SK-N-SH (cell line): ENCODE measurements around the gene GALNTL6. TPM values are rescaled to one million over a fixed set of nuclear protein-coding genes. Genes with fewer than 3 reads are reported as not detected.

Source experiments
- CTCF ChIA-PET: fragments of 300-600, 350-600 bp; formaldehyde crosslinking; extraction: SDS; loops from one replicate; lab custom pipeline; 2021; lab: Yijun Ruan, JAX
- POLR2A ChIA-PET: fragments of 350-600 bp; sonication (Branson Sonifier 250); formaldehyde crosslinking; extraction: SDS; loops from one replicate; lab custom pipeline; 2020; ENCODE audit warnings: antibody characterized with exemption, inconsistent platforms; lab: Yijun Ruan, JAX
- DNase-seq: peaks from one replicate; pipeline ENCODE4 v3.0.0; 2012
- H2AFZ ChIP-seq: fragments of 200-600 bp; sonication (generic); 2 replicates; pipeline ENCODE4 v1.8.1; 2016; ENCODE audit warnings: antibody characterized with exemption, mild to moderate bottlenecking, low read depth
- H3F3A ChIP-seq: fragments of 200-600 bp; sonication (generic); replicated peaks from 2 replicates; pipeline ENCODE3; 2016; ENCODE audit warnings: antibody characterized with exemption, mild to moderate bottlenecking; ENCODE audit not compliant: insufficient read depth
- H3K27ac ChIP-seq, 2 experiments: fragments of 200-500 bp in 1 of 2; fragments of 200-600 bp in 1 of 2; sonication (Bioruptor generic) in 1 of 2; sonication (generic), shearing (Covaris generic) in 1 of 2; 2 replicates each; pipeline versions ENCODE4 v1.5.1 to v1.6.1; 2014 to 2016; ENCODE audit warnings: low read depth in 2 of 2, inconsistent platforms in 1 of 2, low read length in 1 of 2, mild to moderate bottlenecking in 1 of 2, mixed read lengths in 1 of 2
- H3K27me3 ChIP-seq: fragments of 200-600 bp; sonication (generic), shearing (Covaris generic); 2 replicates; pipeline ENCODE4 v1.6.1; 2016; ENCODE audit warnings: mixed run types; ENCODE audit not compliant: insufficient read depth
- H3K36me3 ChIP-seq, 2 experiments: fragments of 200-500 bp in 1 of 2; fragments of 200-600 bp in 1 of 2; sonication (Bioruptor generic) in 1 of 2; sonication (generic) in 1 of 2; replicated peaks in 1 of 2; 2 replicates each; pipeline versions ENCODE3 to v1.5.1; 2014 to 2016; ENCODE audit warnings: low read length in 1 of 2, mild to moderate bottlenecking in 1 of 2; ENCODE audit not compliant: insufficient read depth in 2 of 2, control insufficient read depth in 1 of 2
- H3K4me1 ChIP-seq, 2 experiments: fragments of 200-500 bp in 1 of 2; fragments of 200-600 bp in 1 of 2; sonication (Bioruptor generic) in 1 of 2; sonication (generic), shearing (Covaris generic) in 1 of 2; 2 replicates each; pipeline versions ENCODE4 v1.5.1 to v1.6.1; 2014 to 2016; ENCODE audit warnings: low read depth in 1 of 2, low read length in 1 of 2, mixed run types in 1 of 2; ENCODE audit not compliant: insufficient read depth in 2 of 2, control insufficient read depth in 1 of 2
- H3K4me2 ChIP-seq: fragments of 200-600 bp; sonication (generic), shearing (Covaris generic); 2 replicates; pipeline ENCODE4 v1.6.1; 2017; ENCODE audit warnings: mixed run types
- H3K4me3 ChIP-seq, 2 experiments: fragments of 200-500 bp in 1 of 2; fragments of 200-600 bp in 1 of 2; sonication (Bioruptor generic) in 1 of 2; sonication (generic), shearing (Covaris generic) in 1 of 2; 2 replicates each; pipeline versions ENCODE4 v1.5.1 to v1.8.1; 2014 to 2016; ENCODE audit warnings: low read depth in 2 of 2, inconsistent platforms in 1 of 2, low read length in 1 of 2, mild to moderate bottlenecking in 1 of 2, mixed read lengths in 1 of 2, moderate library complexity in 1 of 2
- H3K79me2 ChIP-seq: fragments of 200-600 bp; sonication (generic); 2 replicates; pipeline ENCODE4 v1.8.1; 2017; ENCODE audit warnings: mild to moderate bottlenecking; ENCODE audit not compliant: insufficient read depth
- H3K9ac ChIP-seq: fragments of 200-600 bp; sonication (generic); 2 replicates; pipeline ENCODE4 v1.6.1; 2017; ENCODE audit warnings: mixed run types
- H3K9me2 ChIP-seq: fragments of 200-600 bp; sonication (generic); 2 replicates; pipeline ENCODE4 v1.6.1; 2017; ENCODE audit warnings: mixed run types
- H3K9me3 ChIP-seq: fragments of 200-600 bp; sonication (generic); 2 replicates; pipeline ENCODE4 v1.6.1; 2017; ENCODE audit warnings: mixed run types, mild to moderate bottlenecking, moderate library complexity
- H4K20me1 ChIP-seq: fragments of 200-600 bp; sonication (generic); 2 replicates; pipeline ENCODE4 v1.6.1; 2017; ENCODE audit warnings: mild to moderate bottlenecking, mixed run types; ENCODE audit not compliant: insufficient read depth
- ELF1 ChIP-seq: IDR thresholded peaks from 2 replicates; pipeline ENCODE4 v1.4.0; 2012
- EP300 ChIP-seq, 2 experiments: IDR thresholded peaks; 2 replicates each; pipeline versions ENCODE4 v1.4.0 to v1.6.1; 2012; ENCODE audit warnings: borderline replicate concordance in 1 of 2, low read depth in 1 of 2, low read length in 1 of 2
- EZH2phosphoT487 ChIP-seq: fragments of 200-600 bp; sonication (generic); IDR thresholded peaks from 2 replicates; pipeline ENCODE4 v1.6.1; 2017; ENCODE audit warnings: low read depth, mixed run types, mild to moderate bottlenecking, antibody characterized with exemption, moderate library complexity, borderline replicate concordance
- FOSL2 ChIP-seq: IDR thresholded peaks from 2 replicates; pipeline ENCODE4 v1.4.0; 2012; ENCODE audit warnings: low read depth, mild to moderate bottlenecking, moderate library complexity, borderline replicate concordance
- FOXJ3 ChIP-seq: sonication (generic); formaldehyde crosslinking; IDR thresholded peaks from 2 replicates; pipeline ENCODE4 v1.5.1; 2020; ENCODE audit warnings: mild to moderate bottlenecking, missing genetic modification reagents
- FOXM1 ChIP-seq: IDR thresholded peaks from 2 replicates; pipeline ENCODE4 v1.4.0; 2012; ENCODE audit warnings: low read depth, mild to moderate bottlenecking
- GATA2 ChIP-seq: sonication (generic); formaldehyde crosslinking; IDR thresholded peaks from 2 replicates; pipeline ENCODE4 v1.5.0; 2020; ENCODE audit warnings: mild to moderate bottlenecking, missing genetic modification reagents
- JUND ChIP-seq: IDR thresholded peaks from 2 replicates; pipeline ENCODE4 v1.4.0; 2012
- MEF2A ChIP-seq: IDR thresholded peaks from 2 replicates; pipeline ENCODE4 v1.4.0; 2012; ENCODE audit warnings: low read depth, borderline replicate concordance
- NFIC ChIP-seq: IDR thresholded peaks from 2 replicates; pipeline ENCODE4 v1.4.0; 2012; ENCODE audit warnings: borderline replicate concordance
- NRF1 ChIP-seq: IDR thresholded peaks from 2 replicates; pipeline ENCODE4 v1.6.1; 2012; ENCODE audit warnings: low read depth, mild to moderate bottlenecking, low read length
- POLR2AphosphoS5 ChIP-seq: IDR thresholded peaks from 2 replicates; pipeline ENCODE4 v1.6.1; 2012; ENCODE audit warnings: low read depth, low read length
- RAD21 ChIP-seq: IDR thresholded peaks from 2 replicates; pipeline ENCODE4 v1.6.1; 2012; ENCODE audit warnings: mild to moderate bottlenecking, low read length
- RCOR1 ChIP-seq: fragments of 150-350 bp; IDR thresholded peaks from 2 replicates; pipeline ENCODE4 v1.6.1; 2017; ENCODE audit warnings: antibody characterized with exemption, low read length
- RFX5 ChIP-seq: IDR thresholded peaks from 2 replicates; pipeline ENCODE4 v1.6.1; 2012; ENCODE audit warnings: mild to moderate bottlenecking, improper control_type of control experiment, low read length
- SMC3 ChIP-seq: IDR thresholded peaks from 2 replicates; pipeline ENCODE4 v1.6.1; 2012; ENCODE audit warnings: low read depth, low read length, improper control_type of control experiment
- TAF1 ChIP-seq: IDR thresholded peaks from 2 replicates; pipeline ENCODE4 v1.6.1; 2012; ENCODE audit warnings: low read depth, mild to moderate bottlenecking, low read length, moderate library complexity, borderline replicate concordance
- TCF12 ChIP-seq: IDR thresholded peaks from 2 replicates; pipeline ENCODE4 v1.4.0; 2012
- TEAD4 ChIP-seq: IDR thresholded peaks from 2 replicates; pipeline ENCODE4 v1.4.0; 2012; ENCODE audit warnings: mild to moderate bottlenecking, borderline replicate concordance; ENCODE audit not compliant: insufficient read depth
- WGBS: methylation state at CpG from one replicate; pipeline ENCODE4 v1.1.6; 2017; ENCODE audit warnings: low lambda C conversion rate; 5-methylcytosine and 5-hydroxymethylcytosine counted together
- polyA plus RNA-seq, 3 experiments: library from polyadenylated mRNA; depleted of rRNA; stranded (reverse); fragments of >200 nt; gene quantifications; 2 replicates each; pipeline ENCODE4 v1.2.3, GENCODE V29; 2012
- TF ChIP-seq, protein P1 (sequence below): IDR thresholded peaks from 2 replicates; pipeline ENCODE4; 2012
- TF ChIP-seq, protein P2 (sequence below): IDR thresholded peaks from 2 replicates; pipeline ENCODE4 v1.4.0; 2012; ENCODE audit warnings: low read depth
- TF ChIP-seq, protein P3 (sequence below): fragments of 150-350 bp; IDR thresholded peaks from 2 replicates; pipeline ENCODE4 v1.6.1; 2017; ENCODE audit warnings: antibody characterized with exemption, low read length, low read depth, borderline replicate concordance

GALNTL6 gene
- polyA plus RNA-seq, 1 of the 3 experiments (the other 2 are of a cell fraction) = 0.07 TPM

DNA sequence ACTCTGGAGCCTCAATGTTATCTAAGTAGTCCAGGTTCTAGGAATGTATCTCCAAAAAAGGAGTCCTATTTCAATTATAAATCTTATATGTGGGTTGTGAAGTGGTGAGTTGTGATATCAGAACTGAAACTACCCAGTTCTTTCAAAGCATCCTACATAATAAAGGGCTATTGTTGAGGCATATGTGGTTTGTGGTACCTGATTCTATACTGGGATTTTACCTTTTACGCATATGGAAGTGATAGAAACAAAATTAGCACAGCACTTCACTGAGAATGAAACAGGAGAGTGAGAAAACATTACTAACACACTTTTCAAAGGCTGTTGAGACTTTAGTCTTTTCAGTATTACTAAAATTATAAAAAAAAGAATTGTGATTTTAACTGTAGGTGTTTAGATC lies 937.7 kb downstream of the GALNTL6 start:
- Histone ChIP-seq H3K27me3 (no peaks in the 10 kb centered on the region), H3K36me3 (no peaks in the 10 kb centered on the region), H3K4me3 (no peak overlapping the region), H3K9ac (no peak overlapping the region), H2AFZ (no peak overlapping the region), H3K4me2 (no peak overlapping the region), H3K9me3 (no peaks in the 10 kb centered on the region), H3K4me1 (no peaks in the 10 kb centered on the region), H3K9me2 (no peaks in the 10 kb centered on the region), H3K27ac (no peak overlapping the region), H3K79me2 (no peaks in the 10 kb centered on the region), H3F3A (no peaks in the 10 kb centered on the region), H4K20me1 (no peaks in the 10 kb centered on the region)
- ChIA-PET CTCF (no interaction called here), POLR2A (no interaction called here)
- TF ChIP-seq TCF12 (no peak), FOXM1 (no peak), TEAD4 (no peak), FOSL2 (no peak), NFIC (no peak)
- TF ChIP-seq, protein P1, sequence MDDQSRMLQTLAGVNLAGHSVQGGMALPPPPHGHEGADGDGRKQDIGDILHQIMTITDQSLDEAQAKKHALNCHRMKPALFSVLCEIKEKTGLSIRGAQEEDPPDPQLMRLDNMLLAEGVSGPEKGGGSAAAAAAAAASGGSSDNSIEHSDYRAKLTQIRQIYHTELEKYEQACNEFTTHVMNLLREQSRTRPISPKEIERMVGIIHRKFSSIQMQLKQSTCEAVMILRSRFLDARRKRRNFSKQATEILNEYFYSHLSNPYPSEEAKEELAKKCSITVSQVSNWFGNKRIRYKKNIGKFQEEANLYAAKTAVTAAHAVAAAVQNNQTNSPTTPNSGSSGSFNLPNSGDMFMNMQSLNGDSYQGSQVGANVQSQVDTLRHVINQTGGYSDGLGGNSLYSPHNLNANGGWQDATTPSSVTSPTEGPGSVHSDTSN = no peak
- DNase-seq = no peak
- 30% methylated on average over 1 of the region's 1 CpG for WGBS

DNA sequence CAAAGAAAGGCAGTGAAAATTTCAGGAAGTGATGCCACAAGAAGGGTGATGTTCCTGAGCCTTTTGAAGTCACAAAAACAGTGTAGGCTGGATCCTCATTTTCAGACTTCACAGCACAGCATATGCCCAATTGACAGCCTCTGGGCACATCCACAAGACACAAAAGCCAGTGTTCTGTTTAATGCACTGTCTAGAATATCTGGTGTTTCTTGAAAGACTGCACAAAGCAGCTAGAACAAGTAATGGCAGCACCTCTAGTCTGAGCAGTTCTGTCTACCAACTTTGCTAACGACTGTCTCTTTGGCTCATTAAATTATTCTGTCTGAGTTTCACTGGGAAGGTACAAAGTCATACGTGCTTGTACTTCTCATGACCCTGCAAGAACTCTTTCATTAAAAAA lies 938.3 kb downstream of the GALNTL6 start:
- no peaks in the 10 kb centered on the region for H3K9me2 ChIP-seq
- H3K4me2 ChIP-seq = no peak overlapping the region
- TF ChIP-seq RFX5 = no peak
- TF ChIP-seq TCF12 = no peak
- TF ChIP-seq POLR2AphosphoS5 = no peak
- TF ChIP-seq TAF1 = no peak
- H4K20me1 ChIP-seq = no peaks in the 10 kb centered on the region
- no peaks in the 10 kb centered on the region for H3K27me3 ChIP-seq
- H3F3A ChIP-seq = no peaks in the 10 kb centered on the region
- no peaks in the 10 kb centered on the region for H3K79me2 ChIP-seq
- ChIA-PET CTCF (no interaction called here), POLR2A (no interaction called here)
- no peak overlapping the region for H3K9ac ChIP-seq
- H3K9me3 ChIP-seq = no peaks in the 10 kb centered on the region
- no peak for DNase-seq
- no peak overlapping the region for H2AFZ ChIP-seq
- H3K27ac ChIP-seq = no peak overlapping the region
- no peaks in the 10 kb centered on the region for H3K36me3 ChIP-seq
- no peaks in the 10 kb centered on the region for H3K4me1 ChIP-seq
- no peak overlapping the region for H3K4me3 ChIP-seq
- WGBS = 32% methylated on average over 2 of the region's 2 CpGs

DNA sequence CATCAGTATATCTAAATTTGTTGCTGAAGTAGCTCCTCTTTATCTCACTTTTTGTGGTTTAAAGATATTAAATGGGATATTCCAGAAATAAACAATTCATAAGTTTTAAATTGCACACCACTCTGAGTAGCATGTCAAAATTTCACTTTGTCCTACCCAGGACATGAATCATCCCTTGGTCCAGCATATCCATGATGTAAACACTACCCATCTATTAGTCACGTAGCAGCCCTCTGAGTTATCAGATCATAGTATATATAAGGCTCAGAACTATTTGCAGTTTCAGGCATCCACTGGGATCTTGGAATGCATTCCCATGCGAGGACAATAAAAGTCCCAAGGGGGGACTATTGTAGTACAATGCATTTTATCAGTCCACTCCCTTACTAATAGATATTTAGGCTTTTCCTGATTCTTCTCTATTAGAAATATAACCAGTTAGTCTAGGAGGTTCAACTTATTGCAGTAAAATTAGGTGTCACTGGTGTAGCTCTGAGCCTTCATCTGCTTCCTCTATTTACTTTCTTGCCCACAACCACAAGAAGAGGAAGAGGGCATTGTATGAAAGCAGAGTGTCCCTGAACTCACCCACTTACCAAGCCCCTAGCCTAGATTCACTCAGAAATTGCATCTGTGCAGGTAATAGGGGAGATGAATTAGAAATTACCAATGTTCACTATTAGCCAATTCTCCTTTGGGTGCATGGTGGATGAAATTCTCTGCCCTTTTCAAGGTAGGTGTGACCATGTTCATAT lies 945.6 kb downstream of the GALNTL6 start:
- POLR2A ChIA-PET = no interaction called here
- no peak for DNase-seq
- Histone ChIP-seq H3K4me3 (no peak overlapping the region), H3K4me1 (no peaks in the 10 kb centered on the region), H4K20me1 (no peaks in the 10 kb centered on the region), H3K9ac (no peak overlapping the region), H3K9me2 (no peaks in the 10 kb centered on the region), H3K27ac (no peak overlapping the region), H3K9me3 (no peaks in the 10 kb centered on the region), H3K4me2 (no peak overlapping the region), H3K27me3 (no peaks in the 10 kb centered on the region), H3K79me2 (no peaks in the 10 kb centered on the region), H3F3A (no peaks in the 10 kb centered on the region), H2AFZ (no peak overlapping the region; the same call in 1 of the 2 replicates), H3K36me3 (no peaks in the 10 kb centered on the region)
- 4% methylated on average over 2 of the region's 2 CpGs for WGBS
- CTCF ChIA-PET = no interaction called here
- TF ChIP-seq RCOR1 (no peak), GATA2 (CRISPR knock-in tag) (no peak), EP300 (IDR thresholded peaks at IDR 0.05; ENCODE audit: borderline replicate concordance in 1 of 2, low read depth in 1 of 2, low read length in 1 of 2) (no peak), TEAD4 (no peak), JUND (no peak), MEF2A (no peak), SMC3 (no peak), ELF1 (no peak), FOXJ3 (CRISPR knock-in tag) (no peak), RAD21 (no peak), FOXM1 (no peak), TCF12 (no peak), EZH2phosphoT487 (no peak), FOSL2 (no peak), NRF1 (no peak)
- TF ChIP-seq, protein P2, sequence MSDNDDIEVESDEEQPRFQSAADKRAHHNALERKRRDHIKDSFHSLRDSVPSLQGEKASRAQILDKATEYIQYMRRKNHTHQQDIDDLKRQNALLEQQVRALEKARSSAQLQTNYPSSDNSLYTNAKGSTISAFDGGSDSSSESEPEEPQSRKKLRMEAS = no peak
- TF ChIP-seq, protein P3, sequence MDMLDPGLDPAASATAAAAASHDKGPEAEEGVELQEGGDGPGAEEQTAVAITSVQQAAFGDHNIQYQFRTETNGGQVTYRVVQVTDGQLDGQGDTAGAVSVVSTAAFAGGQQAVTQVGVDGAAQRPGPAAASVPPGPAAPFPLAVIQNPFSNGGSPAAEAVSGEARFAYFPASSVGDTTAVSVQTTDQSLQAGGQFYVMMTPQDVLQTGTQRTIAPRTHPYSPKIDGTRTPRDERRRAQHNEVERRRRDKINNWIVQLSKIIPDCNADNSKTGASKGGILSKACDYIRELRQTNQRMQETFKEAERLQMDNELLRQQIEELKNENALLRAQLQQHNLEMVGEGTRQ = no peak
